Measurements from ENCODE around the gene SLC9B1.

- TF ChIP-seq CTCF (IDR thresholded peaks at IDR 0.05) = no peak
- TF ChIP-seq EP300 (IDR thresholded peaks at IDR 0.05) = no peak
- no peak for TF ChIP-seq POLR2A (IDR thresholded peaks at IDR 0.05)
Measured at GRCh38 chr4:102867278-102868152, 152.0 kb downstream of the SLC9B1 start.
